ENCODE measurements around the gene PGAM5. TPM values are rescaled to one million over a fixed set of nuclear protein-coding genes. Genes with fewer than 3 reads are reported as not detected.

PGAM5 gene
- total and polyA plus RNA-seq, 9 of the 15 experiments (the other 6 are each of a cell fraction or from before 2014, with no cell fraction given): 7.4 to 121 (median 69.5) TPM

DNA sequence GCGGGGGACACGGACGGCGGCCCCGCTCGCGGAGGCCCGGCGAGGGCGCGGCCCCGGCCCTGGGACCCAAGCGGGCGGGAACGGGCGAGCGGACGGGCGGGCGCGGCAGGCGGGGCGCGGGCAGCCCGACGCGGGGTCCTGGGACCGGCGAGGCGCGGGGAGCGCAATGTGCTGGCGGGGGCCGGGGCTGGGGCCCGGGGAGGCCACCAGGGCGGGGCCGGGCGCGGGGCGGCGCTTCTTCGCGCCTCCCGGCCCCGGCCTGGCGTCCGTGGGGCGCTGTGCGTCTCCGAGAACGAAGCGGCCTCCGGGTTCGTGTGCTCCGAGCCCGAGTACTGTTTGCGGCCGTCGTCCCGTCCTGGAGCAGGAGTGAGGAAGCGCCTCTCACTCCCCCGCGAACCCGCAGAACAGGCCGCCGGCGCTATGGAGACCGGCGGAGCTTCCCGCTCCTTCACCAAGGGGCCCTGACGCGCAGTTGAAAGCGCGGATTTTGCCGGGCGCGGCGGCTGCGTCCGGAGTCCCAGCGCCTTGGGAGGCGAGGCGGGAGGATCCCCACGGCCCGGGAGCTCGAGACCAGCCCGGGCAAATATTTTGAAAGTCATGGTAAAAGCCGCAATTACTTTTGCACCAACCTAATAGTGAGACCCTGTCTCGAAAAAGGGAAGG is 51.4 kb downstream of the PGAM5 start (continued):
- TF ChIP-seq HOXB6 (CRISPR knock-in tag; IDR thresholded peaks at IDR 0.05; ENCODE audit: borderline replicate concordance) (no peak), GABPA (tag; conservative IDR thresholded peaks at IDR 0.05; ENCODE audit: low read depth) (no peak; the same call in 1 of the 2 replicates), NR1H2 (CRISPR knock-in tag; IDR thresholded peaks at IDR 0.05) (no peak), PHF21A (IDR thresholded peaks at IDR 0.05; ENCODE audit: borderline replicate concordance, low read depth) (no peak; the same call in 1 of the 2 replicates), ZNF324 (CRISPR knock-in tag; IDR thresholded peaks at IDR 0.05) (no peak), POLR3A (IDR thresholded peaks at IDR 0.05; ENCODE audit: borderline replicate concordance, extremely low read depth, insufficient read depth, insufficient read length) (no peak), ZC3H4 (CRISPR knock-in tag; IDR thresholded peaks at IDR 0.05; ENCODE audit: borderline replicate concordance) (no peak), MAFK (IDR thresholded peaks at IDR 0.05; ENCODE audit: low read length) (no peak), MED1 (CRISPR knock-in tag; IDR thresholded peaks at IDR 0.05; ENCODE audit: borderline replicate concordance) (no peak), ZNF24 (IDR thresholded peaks at IDR 0.05) (no peak), SETDB1 (IDR thresholded peaks at IDR 0.05; ENCODE audit: low read length) (no peak), CHD2 (IDR thresholded peaks at IDR 0.05; ENCODE audit: low read depth, low read length) (no peak), PCBP1 (IDR thresholded peaks at IDR 0.05; ENCODE audit: low read depth, low read length, poor library complexity, severe bottlenecking) (no peak), HCFC1 (IDR thresholded peaks at IDR 0.05; ENCODE audit: low read depth, low read length) (peak; percentile 31; the same call in 1 of the 2 replicates), TCFL5 (CRISPR knock-in tag; conservative IDR thresholded peaks at IDR 0.05) (no peak), ZNF316 (IDR thresholded peaks at IDR 0.05) (no peak), FOXK1 (CRISPR knock-in tag; IDR thresholded peaks at IDR 0.05; ENCODE audit: borderline replicate concordance) (0 out of 2 replicates have a peak, but pooled peaks have one; percentile 56), FOXJ3 (CRISPR knock-in tag; IDR thresholded peaks at IDR 0.05) (no peak), HNRNPUL1 (IDR thresholded peaks at IDR 0.05; ENCODE audit: low read length) (no peak)
- TF ChIP-seq, protein P1, sequence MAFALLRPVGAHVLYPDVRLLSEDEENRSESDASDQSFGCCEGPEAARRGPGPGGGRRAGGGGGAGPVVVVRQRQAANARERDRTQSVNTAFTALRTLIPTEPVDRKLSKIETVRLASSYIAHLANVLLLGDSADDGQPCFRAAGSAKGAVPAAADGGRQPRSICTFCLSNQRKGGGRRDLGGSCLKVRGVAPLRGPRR (CRISPR knock-in tag; IDR thresholded peaks at IDR 0.05): no peak
- TF ChIP-seq, protein P2, sequence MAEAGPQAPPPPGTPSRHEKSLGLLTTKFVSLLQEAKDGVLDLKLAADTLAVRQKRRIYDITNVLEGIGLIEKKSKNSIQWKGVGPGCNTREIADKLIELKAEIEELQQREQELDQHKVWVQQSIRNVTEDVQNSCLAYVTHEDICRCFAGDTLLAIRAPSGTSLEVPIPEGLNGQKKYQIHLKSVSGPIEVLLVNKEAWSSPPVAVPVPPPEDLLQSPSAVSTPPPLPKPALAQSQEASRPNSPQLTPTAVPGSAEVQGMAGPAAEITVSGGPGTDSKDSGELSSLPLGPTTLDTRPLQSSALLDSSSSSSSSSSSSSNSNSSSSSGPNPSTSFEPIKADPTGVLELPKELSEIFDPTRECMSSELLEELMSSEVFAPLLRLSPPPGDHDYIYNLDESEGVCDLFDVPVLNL (CRISPR knock-in tag; IDR thresholded peaks at IDR 0.05; ENCODE audit: low read depth): no peak
- TF ChIP-seq, protein P3, sequence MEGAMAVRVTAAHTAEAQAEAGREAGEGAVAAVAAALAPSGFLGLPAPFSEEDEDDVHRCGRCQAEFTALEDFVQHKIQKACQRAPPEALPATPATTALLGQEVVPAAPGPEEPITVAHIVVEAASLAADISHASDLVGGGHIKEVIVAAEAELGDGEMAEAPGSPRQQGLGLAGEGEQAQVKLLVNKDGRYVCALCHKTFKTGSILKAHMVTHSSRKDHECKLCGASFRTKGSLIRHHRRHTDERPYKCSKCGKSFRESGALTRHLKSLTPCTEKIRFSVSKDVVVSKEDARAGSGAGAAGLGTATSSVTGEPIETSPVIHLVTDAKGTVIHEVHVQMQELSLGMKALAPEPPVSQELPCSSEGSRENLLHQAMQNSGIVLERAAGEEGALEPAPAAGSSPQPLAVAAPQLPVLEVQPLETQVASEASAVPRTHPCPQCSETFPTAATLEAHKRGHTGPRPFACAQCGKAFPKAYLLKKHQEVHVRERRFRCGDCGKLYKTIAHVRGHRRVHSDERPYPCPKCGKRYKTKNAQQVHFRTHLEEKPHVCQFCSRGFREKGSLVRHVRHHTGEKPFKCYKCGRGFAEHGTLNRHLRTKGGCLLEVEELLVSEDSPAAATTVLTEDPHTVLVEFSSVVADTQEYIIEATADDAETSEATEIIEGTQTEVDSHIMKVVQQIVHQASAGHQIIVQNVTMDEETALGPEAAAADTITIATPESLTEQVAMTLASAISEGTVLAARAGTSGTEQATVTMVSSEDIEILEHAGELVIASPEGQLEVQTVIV (CRISPR knock-in tag; IDR thresholded peaks at IDR 0.05; ENCODE audit: borderline replicate concordance): no peak
- TF ChIP-seq, protein P4, sequence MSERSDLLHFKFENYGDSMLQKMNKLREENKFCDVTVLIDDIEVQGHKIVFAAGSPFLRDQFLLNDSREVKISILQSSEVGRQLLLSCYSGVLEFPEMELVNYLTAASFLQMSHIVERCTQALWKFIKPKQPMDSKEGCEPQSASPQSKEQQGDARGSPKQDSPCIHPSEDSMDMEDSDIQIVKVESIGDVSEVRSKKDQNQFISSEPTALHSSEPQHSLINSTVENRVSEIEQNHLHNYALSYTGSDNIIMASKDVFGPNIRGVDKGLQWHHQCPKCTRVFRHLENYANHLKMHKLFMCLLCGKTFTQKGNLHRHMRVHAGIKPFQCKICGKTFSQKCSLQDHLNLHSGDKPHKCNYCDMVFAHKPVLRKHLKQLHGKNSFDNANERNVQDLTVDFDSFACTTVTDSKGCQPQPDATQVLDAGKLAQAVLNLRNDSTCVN (CRISPR knock-in tag; IDR thresholded peaks at IDR 0.05): no peak
